ENCODE data around the gene TMEM35B. TPM values are rescaled to one million over a fixed set of nuclear protein-coding genes. Genes with fewer than 3 reads are reported as not detected.

The TMEM35B gene
- 13.5 to 18.4 TPM (median 16.2 TPM) in 5 replicates for total RNA-seq (2022; extraction: Qiagen RNA extraction; ENCODE audit: low read depth)

DNA sequence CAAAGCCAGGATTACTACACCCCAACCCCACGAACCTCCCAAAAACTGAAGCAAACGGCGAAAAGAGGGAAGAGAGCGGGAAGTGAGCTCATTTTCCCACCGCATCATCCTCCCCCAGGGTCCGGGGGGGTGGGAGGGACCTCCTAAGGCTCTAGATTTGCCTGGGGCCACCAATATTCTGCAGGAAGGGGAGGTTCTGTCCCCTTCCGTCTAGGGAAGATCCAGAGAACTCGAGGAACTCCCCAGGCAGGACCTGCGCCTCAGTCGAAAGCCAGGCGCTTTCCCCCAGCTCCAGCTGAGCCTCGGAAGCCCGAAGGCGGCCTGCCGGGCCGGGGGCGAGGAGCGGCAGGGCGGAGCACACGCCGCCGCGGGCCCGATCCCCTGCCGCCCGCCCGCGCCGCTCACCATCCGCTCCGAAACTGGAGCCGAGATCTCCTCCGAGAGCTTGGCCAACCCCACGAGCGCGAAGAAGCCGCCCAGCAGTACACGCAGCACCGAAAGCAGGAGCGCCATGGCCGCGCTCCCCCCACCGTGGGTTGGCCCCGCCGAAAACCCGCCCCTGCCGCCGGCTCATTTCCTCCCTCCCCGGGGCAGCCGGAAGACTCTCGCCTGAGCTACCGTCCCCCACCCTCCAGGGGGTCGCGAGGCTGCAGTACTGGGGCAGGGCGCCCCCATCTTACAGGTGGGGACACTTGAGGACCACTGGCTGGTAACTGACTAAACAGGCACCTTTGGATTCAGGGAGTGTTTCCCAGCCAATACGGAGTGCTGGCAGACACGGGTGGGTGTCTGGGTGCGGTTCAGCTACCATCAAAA is at the start of gene TMEM35B:
Gene TMEM35B (minus strand): TSS at position 555 of the 816 bp plus-strand sequence. CDS start 42 bp downstream, at position 513.

Other genes with a start within 250 kb of the TMEM35B start
- gene GJB5, start 230.3 kb downstream of the TMEM35B start, total RNA-seq (2022; extraction: Qiagen RNA extraction; ENCODE audit: low read depth), result 0.10 TPM in 1 of 5 replicates, not detected in the others
- gene GJB4, start 225.6 kb downstream of the TMEM35B start, total RNA-seq (2022; extraction: Qiagen RNA extraction; ENCODE audit: low read depth), result 0.11 to 0.22 TPM (median 0.17 TPM) in 4 of 5 replicates, not detected in the other
- gene GJB3, start 204.1 kb downstream of the TMEM35B start, total RNA-seq (2022; extraction: Qiagen RNA extraction; ENCODE audit: low read depth), result 7.2 to 15.6 TPM (median 10.9 TPM) in 5 replicates
- not detected in 5 replicates for gene GJA4, start 192.3 kb downstream of the TMEM35B start, total RNA-seq (2022; extraction: Qiagen RNA extraction; ENCODE audit: low read depth)
- gene SMIM12, start 125.6 kb downstream of the TMEM35B start, total RNA-seq (2022; extraction: Qiagen RNA extraction; ENCODE audit: low read depth), result 47.9 to 61.0 TPM (median 56.4 TPM) in 5 replicates
- gene DLGAP3, start 55.7 kb downstream of the TMEM35B start, total RNA-seq (2022; extraction: Qiagen RNA extraction; ENCODE audit: low read depth), result 0.17 to 0.27 TPM (median 0.22 TPM) in 5 replicates
- gene ZMYM6, start 46.6 kb upstream of the TMEM35B start, total RNA-seq (2022; extraction: Qiagen RNA extraction; ENCODE audit: low read depth), result 4.2 to 6.2 TPM (median 4.8 TPM) in 5 replicates
- gene ZMYM1, start 94.0 kb upstream of the TMEM35B start, total RNA-seq (2022; extraction: Qiagen RNA extraction; ENCODE audit: low read depth), result 4.6 to 7.3 TPM (median 6.0 TPM) in 5 replicates
- gene SFPQ, start 207.8 kb upstream of the TMEM35B start, total RNA-seq (2022; extraction: Qiagen RNA extraction; ENCODE audit: low read depth), result 181 to 278 TPM (median 188 TPM) in 5 replicates

All from A549 treated with GW870086 at 1 μM for 4 hours (cell line).